ENCODE measurements around the gene ZCCHC4. TPM values are rescaled to one million over a fixed set of nuclear protein-coding genes. Genes with fewer than 3 reads are reported as not detected.

Gene ZCCHC4
- total RNA-seq, 1 donor from 2014 or later = 42.8 TPM

DNA sequence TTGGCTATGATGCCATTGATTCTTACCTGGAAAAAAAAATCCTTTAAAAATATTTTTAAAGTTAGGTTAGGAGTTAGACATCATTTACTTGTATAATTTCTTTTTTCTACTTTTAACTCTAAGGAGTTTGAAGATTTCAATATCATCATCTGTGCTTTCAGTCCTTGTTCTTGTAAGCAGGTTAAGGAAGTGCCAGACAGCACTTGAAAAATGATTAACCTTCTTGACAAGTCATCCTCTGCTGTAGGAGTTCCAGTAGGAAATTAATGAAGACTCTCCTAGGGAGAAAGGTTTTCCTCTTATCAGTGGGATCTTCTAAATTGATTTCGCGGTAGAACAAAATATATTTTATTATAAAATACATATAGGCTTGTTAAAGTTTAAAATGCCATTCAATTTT is 35.4 kb downstream of the ZCCHC4 start:
- H3K4me3 ChIP-seq (ENCODE audit: low read length in 3 of 3) = no peak overlapping the region
- no peaks in the 10 kb centered on the region for H3K4me1 ChIP-seq (ENCODE audit: control insufficient read depth in 3 of 3, insufficient read depth in 3 of 3, low read length in 3 of 3)
- H3K9ac ChIP-seq (ENCODE audit: low read depth in 1 of 3, low read length in 3 of 3) = no peak overlapping the region
- no peaks in the 10 kb centered on the region for H3K9me3 ChIP-seq (ENCODE audit: control insufficient read depth in 3 of 3, low read length in 3 of 3)
- H3K27ac ChIP-seq (ENCODE audit: low read depth, low read length) = no peak overlapping the region
- H3K36me3 ChIP-seq (ENCODE audit: control insufficient read depth in 3 of 3, insufficient read depth in 3 of 3, low read length in 3 of 3) = peaks cover 2 to 19% (median 3%) of the 10 kb centered on the region in 3 donors
- H3K27me3 ChIP-seq (ENCODE audit: control insufficient read depth in 3 of 3, insufficient read depth in 3 of 3, low read length in 3 of 3) = no peaks in the 10 kb centered on the region

DNA sequence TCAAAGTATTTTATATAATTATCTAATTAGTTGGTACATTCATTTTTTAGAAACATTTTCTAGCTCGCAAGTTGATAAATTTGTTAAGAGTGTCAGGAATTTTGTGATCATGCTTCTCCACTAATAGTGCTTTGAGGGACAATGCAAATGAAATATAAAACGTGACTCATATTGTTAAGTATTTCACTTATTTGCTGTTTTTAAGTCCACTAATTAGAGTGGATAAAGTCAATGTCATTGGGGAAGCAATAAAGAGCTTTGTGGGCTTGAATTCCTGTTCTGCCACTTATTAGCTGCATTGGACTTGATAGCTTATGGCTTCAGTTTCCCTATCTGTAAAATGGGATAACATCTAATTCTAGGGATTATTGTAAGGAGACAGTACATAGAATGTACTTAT is 38.0 kb downstream of the ZCCHC4 start:
- no peaks in the 10 kb centered on the region for H3K27me3 ChIP-seq (ENCODE audit: control insufficient read depth in 3 of 3, insufficient read depth in 3 of 3, low read length in 3 of 3)
- no peak overlapping the region for H3K9ac ChIP-seq (ENCODE audit: low read depth in 1 of 3, low read length in 3 of 3)
- H3K27ac ChIP-seq (ENCODE audit: low read depth, low read length) = no peak overlapping the region
- H3K4me1 ChIP-seq (ENCODE audit: control insufficient read depth in 3 of 3, insufficient read depth in 3 of 3, low read length in 3 of 3) = no peaks in the 10 kb centered on the region
- H3K36me3 ChIP-seq (ENCODE audit: control insufficient read depth in 3 of 3, insufficient read depth in 3 of 3, low read length in 3 of 3) = peaks cover 2 to 19% (median 3%) of the 10 kb centered on the region in 3 donors
- no peak overlapping the region for H3K4me3 ChIP-seq (ENCODE audit: low read length in 3 of 3)
- no peaks in the 10 kb centered on the region for H3K9me3 ChIP-seq (ENCODE audit: control insufficient read depth in 3 of 3, low read length in 3 of 3)

DNA sequence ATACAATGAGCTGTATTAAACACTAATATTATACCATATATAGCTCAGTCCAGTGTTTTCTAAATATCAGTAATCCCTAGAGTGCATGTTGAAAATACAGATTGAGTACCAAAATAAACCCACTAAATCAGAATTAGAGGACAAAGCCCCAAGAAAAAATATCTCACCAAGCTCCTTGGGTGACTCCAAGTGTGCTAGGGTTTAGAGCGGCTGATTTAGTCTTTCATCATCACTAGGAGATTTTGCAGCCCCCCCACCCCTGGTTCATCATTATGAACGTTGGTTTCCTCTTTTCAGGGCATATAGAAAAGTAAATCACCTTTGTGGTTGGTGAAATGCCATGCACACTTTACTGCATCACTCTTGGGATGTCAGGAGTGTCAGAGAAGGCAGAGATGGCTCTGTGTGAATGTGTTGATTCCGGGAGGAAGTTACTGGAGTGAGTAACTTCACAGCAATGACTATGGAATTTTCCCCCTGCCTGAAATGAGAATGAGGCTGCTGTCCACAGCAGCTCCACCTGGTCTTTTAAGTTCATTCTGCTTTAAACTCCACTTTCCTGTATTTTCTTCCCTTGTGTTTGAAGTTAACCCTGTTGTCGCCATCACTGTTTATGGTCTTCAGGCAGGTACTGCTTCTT is 39.3 kb downstream of the ZCCHC4 start:
- Histone ChIP-seq H3K4me3 (ENCODE audit: low read length in 3 of 3) (no peak overlapping the region), H3K36me3 (ENCODE audit: control insufficient read depth in 3 of 3, insufficient read depth in 3 of 3, low read length in 3 of 3) (peaks cover 2 to 19% (median 3%) of the 10 kb centered on the region in 3 donors), H3K4me1 (ENCODE audit: control insufficient read depth in 3 of 3, insufficient read depth in 3 of 3, low read length in 3 of 3) (no peaks in the 10 kb centered on the region), H3K27me3 (ENCODE audit: control insufficient read depth in 3 of 3, insufficient read depth in 3 of 3, low read length in 3 of 3) (no peaks in the 10 kb centered on the region), H3K9ac (ENCODE audit: low read depth in 1 of 3, low read length in 3 of 3) (no peak overlapping the region), H3K9me3 (ENCODE audit: control insufficient read depth in 3 of 3, low read length in 3 of 3) (no peaks in the 10 kb centered on the region), H3K27ac (ENCODE audit: low read depth, low read length) (no peak overlapping the region)

DNA sequence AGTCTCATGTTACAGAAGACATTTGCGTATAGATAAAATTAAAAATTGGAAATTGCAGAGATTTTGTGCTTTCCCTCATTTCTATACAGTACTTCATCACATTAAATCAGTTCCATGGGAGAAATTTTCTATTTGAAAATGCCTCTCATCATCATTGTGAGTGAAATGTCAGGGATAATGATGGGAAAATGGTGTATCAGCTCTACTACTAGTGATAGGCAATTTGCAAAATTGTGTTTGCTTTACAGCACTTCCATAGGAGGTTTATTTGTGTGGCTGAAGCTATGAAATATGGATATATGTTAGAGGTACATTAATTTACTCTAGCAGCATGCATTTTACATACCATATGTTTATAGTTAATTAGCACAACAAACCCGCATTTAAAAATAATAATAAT is 43.5 kb downstream of the ZCCHC4 start:
- no peak overlapping the region for H3K9ac ChIP-seq (ENCODE audit: low read depth in 1 of 3, low read length in 3 of 3)
- no peaks in the 10 kb centered on the region for H3K9me3 ChIP-seq (ENCODE audit: control insufficient read depth in 3 of 3, low read length in 3 of 3)
- no peaks in the 10 kb centered on the region for H3K27me3 ChIP-seq (ENCODE audit: control insufficient read depth in 3 of 3, insufficient read depth in 3 of 3, low read length in 3 of 3)
- no peak overlapping the region for H3K27ac ChIP-seq (ENCODE audit: low read depth, low read length)
- peaks cover 1 to 10% (median 5%) of the 10 kb centered on the region in 3 donors for H3K36me3 ChIP-seq (ENCODE audit: control insufficient read depth in 3 of 3, insufficient read depth in 3 of 3, low read length in 3 of 3)
- no peaks in the 10 kb centered on the region for H3K4me1 ChIP-seq (ENCODE audit: control insufficient read depth in 3 of 3, insufficient read depth in 3 of 3, low read length in 3 of 3)
- H3K4me3 ChIP-seq (ENCODE audit: low read length in 3 of 3) = no peak overlapping the region

DNA sequence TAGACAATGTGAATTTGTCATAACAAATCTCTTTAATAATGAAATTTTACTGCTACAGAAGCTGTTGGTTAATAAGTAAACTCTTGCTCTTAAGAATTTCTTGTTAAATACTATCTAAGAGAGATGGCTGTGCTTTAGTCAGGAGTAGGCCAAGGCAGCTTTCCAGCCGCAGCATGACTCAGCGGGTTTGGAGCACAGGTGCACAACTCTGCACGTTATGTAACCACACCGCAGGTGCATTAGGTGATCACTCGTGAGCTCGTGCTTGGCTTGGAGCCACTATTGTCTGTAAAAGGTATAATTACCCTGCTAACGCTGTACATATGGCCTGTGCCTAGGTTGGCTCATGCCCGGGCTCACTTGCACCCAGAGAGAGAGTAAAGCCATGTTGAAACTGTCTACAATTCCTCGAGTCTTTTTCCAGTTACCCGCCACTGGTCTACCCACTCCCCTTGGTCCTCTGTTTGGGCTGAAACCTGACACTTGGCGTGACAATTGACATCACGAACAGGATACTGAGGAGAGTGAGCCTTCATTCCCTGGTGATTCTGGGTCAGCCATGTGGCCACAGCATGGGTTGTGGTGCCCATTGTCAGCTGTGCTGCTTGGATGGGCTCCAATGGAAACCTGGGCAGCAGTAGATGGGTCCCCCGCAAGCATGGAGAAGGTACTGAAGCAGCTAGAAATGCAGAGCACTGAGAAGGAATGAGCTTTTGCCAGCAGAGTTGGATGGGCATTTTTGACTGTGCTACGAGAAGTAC is 46.1 kb downstream of the ZCCHC4 start:
- H3K27ac ChIP-seq (ENCODE audit: low read depth, low read length) = no peak overlapping the region
- H3K9me3 ChIP-seq (ENCODE audit: control insufficient read depth in 3 of 3, low read length in 3 of 3) = no peaks in the 10 kb centered on the region
- no peak overlapping the region for H3K4me3 ChIP-seq (ENCODE audit: low read length in 3 of 3)
- H3K9ac ChIP-seq (ENCODE audit: low read depth in 1 of 3, low read length in 3 of 3) = no peak overlapping the region
- no peaks in the 10 kb centered on the region for H3K4me1 ChIP-seq (ENCODE audit: control insufficient read depth in 3 of 3, insufficient read depth in 3 of 3, low read length in 3 of 3)
- no peaks in the 10 kb centered on the region for H3K27me3 ChIP-seq (ENCODE audit: control insufficient read depth in 3 of 3, insufficient read depth in 3 of 3, low read length in 3 of 3)
- peaks cover 5 to 9% (median 5%) of the 10 kb centered on the region in 3 donors for H3K36me3 ChIP-seq (ENCODE audit: control insufficient read depth in 3 of 3, insufficient read depth in 3 of 3, low read length in 3 of 3)

DNA sequence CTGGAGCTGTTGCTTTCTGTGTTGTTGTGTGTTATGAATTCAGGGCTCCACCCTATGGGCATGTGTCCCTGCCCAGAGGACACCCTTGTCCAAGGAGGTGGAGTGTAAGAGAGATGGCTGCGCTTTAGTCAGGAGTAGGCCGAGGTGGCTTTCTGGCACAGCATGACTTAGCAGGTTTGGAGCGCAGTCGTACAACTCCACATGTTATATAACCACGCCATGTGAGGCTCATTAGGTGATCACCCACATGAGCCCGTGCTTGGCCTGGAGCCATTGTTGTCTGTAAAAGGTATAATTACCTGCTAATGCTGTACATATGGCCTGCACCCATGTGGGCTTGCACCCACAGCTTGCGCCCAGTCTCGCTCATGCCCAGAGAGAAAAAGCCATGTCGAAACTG is 48.7 kb downstream of the ZCCHC4 start:
- no peak overlapping the region for H3K4me3 ChIP-seq (ENCODE audit: low read length in 3 of 3)
- H3K27me3 ChIP-seq (ENCODE audit: control insufficient read depth in 3 of 3, insufficient read depth in 3 of 3, low read length in 3 of 3) = no peaks in the 10 kb centered on the region
- no peak overlapping the region for H3K9ac ChIP-seq (ENCODE audit: low read depth in 1 of 3, low read length in 3 of 3)
- no peaks in the 10 kb centered on the region for H3K4me1 ChIP-seq (ENCODE audit: control insufficient read depth in 3 of 3, insufficient read depth in 3 of 3, low read length in 3 of 3)
- peaks cover 9 to 19% (median 11%) of the 10 kb centered on the region in 3 donors for H3K36me3 ChIP-seq (ENCODE audit: control insufficient read depth in 3 of 3, insufficient read depth in 3 of 3, low read length in 3 of 3)
- H3K9me3 ChIP-seq (ENCODE audit: control insufficient read depth in 3 of 3, low read length in 3 of 3) = no peaks in the 10 kb centered on the region
- no peak overlapping the region for H3K27ac ChIP-seq (ENCODE audit: low read depth, low read length)

DNA sequence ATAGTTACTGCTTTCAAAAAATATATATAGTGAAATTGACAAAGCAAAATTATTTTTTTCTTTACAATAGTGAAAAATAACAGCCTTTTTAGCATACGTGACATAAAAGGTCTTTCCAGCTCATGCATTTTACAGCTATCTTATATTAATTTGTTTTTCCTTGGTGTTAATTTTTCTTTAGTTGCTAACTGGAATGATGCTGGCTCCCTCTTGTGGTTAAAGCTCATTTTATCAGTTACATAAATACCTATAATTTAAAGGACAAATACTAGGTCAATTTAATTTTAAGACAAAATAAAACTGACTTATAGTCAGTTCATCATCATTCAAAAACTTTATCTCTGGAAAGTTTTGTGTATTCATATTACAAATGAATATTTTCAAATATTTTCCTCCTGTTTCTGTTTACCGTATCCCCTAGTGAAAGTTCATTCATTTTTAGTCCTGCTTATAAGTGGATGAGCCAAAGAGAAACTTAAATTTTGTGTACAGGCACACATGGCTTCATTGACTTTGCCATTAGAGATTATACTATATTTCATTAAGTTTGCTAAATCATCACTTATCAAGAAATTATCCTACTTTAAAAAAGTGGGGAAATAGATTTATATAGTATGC is 54.5 kb downstream of the ZCCHC4 start:
- H3K27ac ChIP-seq (ENCODE audit: low read depth, low read length) = no peak overlapping the region
- H3K4me3 ChIP-seq (ENCODE audit: low read length in 3 of 3) = no peak overlapping the region
- no peaks in the 10 kb centered on the region for H3K9me3 ChIP-seq (ENCODE audit: control insufficient read depth in 3 of 3, low read length in 3 of 3)
- H3K27me3 ChIP-seq (ENCODE audit: control insufficient read depth in 3 of 3, insufficient read depth in 3 of 3, low read length in 3 of 3) = no peaks in the 10 kb centered on the region
- no peak overlapping the region for H3K9ac ChIP-seq (ENCODE audit: low read depth in 1 of 3, low read length in 3 of 3)
- H3K4me1 ChIP-seq (ENCODE audit: control insufficient read depth in 3 of 3, insufficient read depth in 3 of 3, low read length in 3 of 3) = no peaks in the 10 kb centered on the region
- H3K36me3 ChIP-seq (ENCODE audit: control insufficient read depth in 3 of 3, insufficient read depth in 3 of 3, low read length in 3 of 3) = peaks cover 3 to 18% (median 9%) of the 10 kb centered on the region in 3 donors

DNA sequence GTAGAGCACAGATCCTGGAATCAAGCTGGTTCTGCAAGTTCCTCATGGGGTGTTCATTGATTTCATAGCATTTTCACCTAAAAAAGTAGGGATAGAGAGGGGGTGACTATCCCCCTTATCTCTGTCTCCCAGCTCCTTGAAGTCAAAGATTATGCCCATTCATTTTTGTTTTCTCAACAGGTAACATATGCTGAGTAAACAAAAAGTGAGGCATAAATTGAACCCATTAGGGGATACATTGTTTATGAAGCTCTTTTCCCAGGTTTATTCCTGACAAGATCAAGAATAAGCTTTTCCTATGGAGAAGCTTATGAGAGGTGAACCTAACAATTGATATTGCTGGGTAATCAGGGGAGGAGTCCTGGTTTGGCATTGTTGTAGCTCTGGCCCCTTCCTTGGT is 55.3 kb downstream of the ZCCHC4 start:
- Histone ChIP-seq H3K9ac (ENCODE audit: low read depth in 1 of 3, low read length in 3 of 3) (no peak overlapping the region), H3K36me3 (ENCODE audit: control insufficient read depth in 3 of 3, insufficient read depth in 3 of 3, low read length in 3 of 3) (peaks cover 3 to 18% (median 6%) of the 10 kb centered on the region in 3 donors)

DNA sequence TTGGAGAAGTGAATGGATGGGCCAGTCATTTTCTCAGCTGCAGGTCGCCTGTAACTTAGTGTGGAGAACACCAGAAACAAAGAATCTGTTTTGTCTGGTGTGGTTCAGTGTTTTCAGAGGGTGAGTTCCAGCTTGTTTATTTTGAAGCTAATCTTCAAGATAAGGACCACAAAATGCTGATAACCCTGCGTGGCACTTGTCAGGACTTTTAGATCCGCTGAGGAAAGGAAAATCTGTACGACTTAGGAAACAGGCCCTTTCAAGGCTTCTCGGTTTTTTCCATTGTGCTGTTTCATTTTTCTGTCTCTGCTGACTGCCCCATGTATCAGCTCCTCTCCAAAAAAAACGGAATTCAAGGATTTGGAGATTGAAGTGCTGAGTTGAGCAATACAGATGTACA is 55.7 kb downstream of the ZCCHC4 start:
- Histone ChIP-seq H3K36me3 (ENCODE audit: control insufficient read depth in 3 of 3, insufficient read depth in 3 of 3, low read length in 3 of 3) (peaks cover 3 to 18% (median 6%) of the 10 kb centered on the region in 3 donors), H3K4me3 (ENCODE audit: low read length in 3 of 3) (no peak overlapping the region), H3K9ac (ENCODE audit: low read depth in 1 of 3, low read length in 3 of 3) (no peak overlapping the region), H3K27me3 (ENCODE audit: control insufficient read depth in 3 of 3, insufficient read depth in 3 of 3, low read length in 3 of 3) (no peaks in the 10 kb centered on the region), H3K27ac (ENCODE audit: low read depth, low read length) (no peak overlapping the region), H3K4me1 (ENCODE audit: control insufficient read depth in 3 of 3, insufficient read depth in 3 of 3, low read length in 3 of 3) (no peaks in the 10 kb centered on the region), H3K9me3 (ENCODE audit: control insufficient read depth in 3 of 3, low read length in 3 of 3) (no peaks in the 10 kb centered on the region)

More for the DNA sequence above, 55.3 kb downstream of the ZCCHC4 start:
- Histone ChIP-seq H3K4me1 (ENCODE audit: control insufficient read depth in 3 of 3, insufficient read depth in 3 of 3, low read length in 3 of 3) (no peaks in the 10 kb centered on the region), H3K27ac (ENCODE audit: low read depth, low read length) (no peak overlapping the region), H3K4me3 (ENCODE audit: low read length in 3 of 3) (no peak overlapping the region), H3K27me3 (ENCODE audit: control insufficient read depth in 3 of 3, insufficient read depth in 3 of 3, low read length in 3 of 3) (no peaks in the 10 kb centered on the region), H3K9me3 (ENCODE audit: control insufficient read depth in 3 of 3, low read length in 3 of 3) (no peaks in the 10 kb centered on the region)

DNA sequence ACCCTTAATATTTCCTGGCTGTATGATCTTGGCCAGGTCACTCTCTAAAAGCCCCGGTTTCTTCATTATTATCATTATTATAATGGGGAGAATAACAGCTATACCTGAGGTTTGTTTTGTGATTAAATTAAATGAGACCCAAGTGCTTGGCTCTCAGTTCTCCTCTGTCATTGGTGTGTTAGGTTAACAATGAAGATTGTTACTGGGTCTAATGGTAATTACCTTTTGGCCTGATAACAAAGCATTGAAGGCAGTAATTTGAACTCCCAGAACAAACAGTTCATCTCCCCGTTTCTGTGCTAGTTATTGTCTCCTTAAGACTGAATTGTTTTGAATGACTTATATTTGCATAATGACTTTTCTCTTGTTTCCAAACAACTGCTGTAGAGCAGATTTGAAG is 57.7 kb downstream of the ZCCHC4 start:
- Histone ChIP-seq H3K27me3 (ENCODE audit: control insufficient read depth in 3 of 3, insufficient read depth in 3 of 3, low read length in 3 of 3) (no peaks in the 10 kb centered on the region), H3K4me3 (ENCODE audit: low read length in 3 of 3) (no peak overlapping the region), H3K4me1 (ENCODE audit: control insufficient read depth in 3 of 3, insufficient read depth in 3 of 3, low read length in 3 of 3) (no peaks in the 10 kb centered on the region), H3K36me3 (ENCODE audit: control insufficient read depth in 3 of 3, insufficient read depth in 3 of 3, low read length in 3 of 3) (peaks cover under 1 to 10% (median under 1%) of the 10 kb centered on the region in 3 donors), H3K9me3 (ENCODE audit: control insufficient read depth in 3 of 3, low read length in 3 of 3) (no peaks in the 10 kb centered on the region), H3K9ac (ENCODE audit: low read depth in 1 of 3, low read length in 3 of 3) (no peak overlapping the region), H3K27ac (ENCODE audit: low read depth, low read length) (no peak overlapping the region)

All from skeletal muscle tissue (tissue), 4 donors.